Loucy (cell line): ENCODE data around the gene SZT2.

ENCODE experiments used
- CTCF ChIP-seq: fragments of 200-600 bp; sonication (generic); conservative IDR thresholded peaks from 2 replicates; pipeline ENCODE4 v1.5.1; 2014; ENCODE audit warnings: mild to moderate bottlenecking, antibody characterized with exemption, low read length
- EZH2phosphoT487 ChIP-seq: fragments of 200-600 bp; IDR thresholded peaks from 2 replicates; pipeline ENCODE4 v1.6.1; 2018; ENCODE audit warnings: antibody characterized with exemption, mild to moderate bottlenecking, moderate library complexity, borderline replicate concordance

GRCh38 chr1:43479414-43479813 lies 89.7 kb downstream of the SZT2 start:
- TF ChIP-seq CTCF (no peak), EZH2phosphoT487 (no peak)
